GM18861 (cell line): ENCODE measurements around the gene PLXNA3.
A peak's percentile ranks its signal among the peaks of the same experiment; 100 is the strongest.
"Not testable (repeated sequence)": the region's sequence is repeated elsewhere in the genome, so short reads cannot be mapped to it uniquely, and the experiment has no call there.

Experiments
- ATAC-seq: cut with Tn5 transposase; IDR thresholded peaks from one replicate; pipeline ENCODE4 v1.9.1; 2021; ENCODE audit not compliant: unreplicated experiment

Gene PLXNA3

GRCh38 chrX:154495472-154495922 lies 37.4 kb downstream of the PLXNA3 start:
- no peak for ATAC-seq

GRCh38 chrX:154496591-154497137 lies 38.6 kb downstream of the PLXNA3 start:
- ATAC-seq: not testable (repeated sequence)

GRCh38 chrX:154501423-154501822 lies 43.3 kb downstream of the PLXNA3 start:
- ATAC-seq: not testable (repeated sequence)

GRCh38 chrX:154502098-154502497 lies 44.0 kb downstream of the PLXNA3 start:
- ATAC-seq: no peak

- ATAC-seq: no peak
These were observed 44.9 kb downstream of the PLXNA3 start for GRCh38 chrX:154502989-154503388.

- ATAC-seq: no peak
These were observed 47.7 kb downstream of the PLXNA3 start for GRCh38 chrX:154505734-154506133.

GRCh38 chrX:154506483-154507332 lies 48.6 kb downstream of the PLXNA3 start:
- ATAC-seq: no peak

GRCh38 chrX:154507673-154508383 lies 49.7 kb downstream of the PLXNA3 start:
- no peak for ATAC-seq

GRCh38 chrX:154508384-154508745 lies 50.3 kb downstream of the PLXNA3 start:
- ATAC-seq: no peak

GRCh38 chrX:154509455-154509854 lies 51.4 kb downstream of the PLXNA3 start:
- no peak for ATAC-seq

GRCh38 chrX:154511761-154512160 lies 53.7 kb downstream of the PLXNA3 start:
- no peak for ATAC-seq

- ATAC-seq: no peak
These were observed 54.9 kb downstream of the PLXNA3 start for GRCh38 chrX:154512879-154513553.

- no peak for ATAC-seq
These were observed 55.6 kb downstream of the PLXNA3 start for GRCh38 chrX:154513716-154514115.

- no peak for ATAC-seq
These were observed 57.2 kb downstream of the PLXNA3 start for GRCh38 chrX:154515090-154515965.

GRCh38 chrX:154515966-154516655 lies 58.0 kb downstream of the PLXNA3 start, which contains the start of gene FAM3A:
Gene FAM3A (minus strand): TSS chrX:154516232. CDS start chrX:154515772, 460 bp downstream.
- peak; percentile 78 for ATAC-seq

GRCh38 chrX:154516656-154517100 lies 58.6 kb downstream of the PLXNA3 start:
- no peak for ATAC-seq

GRCh38 chrX:154517101-154517781 lies 59.2 kb downstream of the PLXNA3 start:
- no peak for ATAC-seq

- no peak for ATAC-seq
These were observed 61.3 kb downstream of the PLXNA3 start for GRCh38 chrX:154519389-154519788.
